ENCODE measurements around the gene ARPC1B. TPM values are rescaled to one million over a fixed set of nuclear protein-coding genes. Genes with fewer than 3 reads are reported as not detected.
"Not testable (repeated sequence)": the region's sequence is repeated elsewhere in the genome, so short reads cannot be mapped to it uniquely, and the experiment has no call there.

Gene ARPC1B
- polyA plus RNA-seq, 2 donors = 18.0 to 55.7 TPM

- Histone ChIP-seq H3K9me3 (ENCODE audit: control insufficient read depth in 2 of 2, insufficient read depth in 1 of 2, low read depth in 1 of 2, low read length in 1 of 2) (no peaks in the 10 kb centered on the region), H3K4me3 (ENCODE audit: low read depth in 1 of 2, low read length in 2 of 2) (no peak overlapping the region), H3K27me3 (ENCODE audit: control insufficient read depth in 1 of 2, insufficient read depth in 2 of 2, low read length in 2 of 2) (no peaks in the 10 kb centered on the region), H3K27ac (ENCODE audit: low read depth in 2 of 2, low read length in 1 of 2) (no peak overlapping the region), H3K4me1 (ENCODE audit: control insufficient read depth in 2 of 2, insufficient read depth in 2 of 2, low read length in 1 of 2) (no peaks in the 10 kb centered on the region), H3K36me3 (ENCODE audit: control insufficient read depth in 2 of 2, insufficient read depth in 2 of 2, low read length in 1 of 2) (peaks cover 13 to 47% of the 10 kb centered on the region in 2 donors)
- WGBS, 2 donors = 86 to 89% methylated on average over 29 of the region's 29 CpGs
These were observed 44.9 kb downstream of the ARPC1B start for GRCh38 chr7:99419323-99420021.

DNA sequence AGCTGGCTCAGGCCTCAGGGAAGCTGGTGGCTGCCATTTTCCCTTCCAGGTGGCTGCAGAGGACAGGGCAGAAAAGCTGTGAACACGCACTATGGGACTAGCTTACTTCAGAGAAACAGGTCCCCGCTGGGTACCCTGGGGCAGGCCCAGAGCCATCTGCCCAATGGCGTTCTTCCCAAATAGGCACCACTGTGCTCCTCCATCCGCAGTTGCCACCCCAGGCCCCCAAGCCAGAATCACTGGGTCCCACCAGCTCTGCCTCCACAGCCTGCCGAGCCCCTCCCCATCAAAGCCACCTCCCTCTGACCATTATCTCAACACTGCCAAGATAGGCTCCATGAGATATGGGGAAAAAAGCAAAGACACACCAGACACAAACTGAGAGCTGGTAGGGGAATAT is 45.7 kb downstream of the ARPC1B start:
- Histone ChIP-seq H3K27ac (ENCODE audit: low read depth in 2 of 2, low read length in 1 of 2) (no peak overlapping the region), H3K4me1 (ENCODE audit: control insufficient read depth in 2 of 2, insufficient read depth in 2 of 2, low read length in 1 of 2) (no peaks in the 10 kb centered on the region), H3K36me3 (ENCODE audit: control insufficient read depth in 2 of 2, insufficient read depth in 2 of 2, low read length in 1 of 2) (peaks cover 20 to 52% of the 10 kb centered on the region in 2 donors), H3K4me3 (ENCODE audit: low read depth in 1 of 2, low read length in 2 of 2) (no peak overlapping the region), H3K27me3 (ENCODE audit: control insufficient read depth in 1 of 2, insufficient read depth in 2 of 2, low read length in 2 of 2) (no peaks in the 10 kb centered on the region), H3K9me3 (ENCODE audit: control insufficient read depth in 2 of 2, insufficient read depth in 1 of 2, low read depth in 1 of 2, low read length in 1 of 2) (no peaks in the 10 kb centered on the region)
- 89% methylated on average over 5 of the region's 5 CpGs for WGBS, 2 donors

DNA sequence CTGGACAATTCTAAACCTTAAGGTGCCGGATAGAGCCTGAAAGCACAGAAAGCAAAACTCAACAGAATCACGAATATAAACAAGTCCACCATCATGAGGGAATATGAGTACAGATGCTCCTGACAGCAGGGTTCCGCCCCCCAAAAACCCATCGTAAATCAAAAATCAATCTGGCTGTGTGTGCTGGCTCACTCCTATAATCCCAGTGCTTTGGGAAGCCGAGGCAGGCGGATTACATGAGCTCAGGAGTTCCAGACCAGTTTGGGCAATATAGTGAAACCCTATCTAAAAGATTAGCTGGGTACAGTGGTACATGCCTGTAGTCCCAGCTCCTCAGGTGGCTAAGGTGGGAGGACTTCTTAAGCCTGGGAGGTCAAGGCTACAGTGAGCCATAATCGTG is 46.5 kb downstream of the ARPC1B start:
- H3K27me3 ChIP-seq (ENCODE audit: control insufficient read depth in 1 of 2, insufficient read depth in 2 of 2, low read length in 2 of 2) = no peaks in the 10 kb centered on the region
- H3K9me3 ChIP-seq (ENCODE audit: control insufficient read depth in 2 of 2, insufficient read depth in 1 of 2, low read depth in 1 of 2, low read length in 1 of 2) = no peaks in the 10 kb centered on the region
- 85 to 88% methylated on average over 7 of the region's 7 CpGs for WGBS, 2 donors
- H3K4me3 ChIP-seq (ENCODE audit: low read depth in 1 of 2, low read length in 2 of 2) = no peak overlapping the region
- H3K27ac ChIP-seq (ENCODE audit: low read depth in 2 of 2, low read length in 1 of 2) = no peak overlapping the region
- no peaks in the 10 kb centered on the region for H3K4me1 ChIP-seq (ENCODE audit: control insufficient read depth in 2 of 2, insufficient read depth in 2 of 2, low read length in 1 of 2)
- peaks cover 22 to 54% of the 10 kb centered on the region in 2 donors for H3K36me3 ChIP-seq (ENCODE audit: control insufficient read depth in 2 of 2, insufficient read depth in 2 of 2, low read length in 1 of 2)

DNA sequence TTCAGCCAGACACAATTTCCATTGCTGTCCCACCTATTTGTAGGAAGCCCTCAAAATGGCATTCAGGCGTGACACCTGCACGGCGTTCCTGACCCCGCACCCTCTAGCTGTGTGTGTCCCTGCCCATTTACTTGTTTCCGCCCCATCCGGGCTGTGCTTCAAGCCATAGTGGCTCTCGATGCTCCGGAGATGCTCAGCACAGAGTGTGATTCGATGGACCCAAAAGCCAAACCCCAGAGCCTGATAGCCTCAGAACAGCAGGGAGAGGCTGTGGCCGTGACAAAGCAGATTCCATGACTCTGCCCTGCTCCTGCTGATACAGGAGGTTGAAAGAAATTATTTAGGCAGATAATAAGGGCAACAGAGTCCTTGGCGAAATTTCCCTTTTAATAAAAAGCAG is 47.7 kb downstream of the ARPC1B start:
- Histone ChIP-seq H3K9me3 (ENCODE audit: control insufficient read depth in 2 of 2, insufficient read depth in 1 of 2, low read depth in 1 of 2, low read length in 1 of 2) (no peaks in the 10 kb centered on the region), H3K36me3 (ENCODE audit: control insufficient read depth in 2 of 2, insufficient read depth in 2 of 2, low read length in 1 of 2) (peaks cover 22 to 48% of the 10 kb centered on the region in 2 donors), H3K4me1 (ENCODE audit: control insufficient read depth in 2 of 2, insufficient read depth in 2 of 2, low read length in 1 of 2) (no peaks in the 10 kb centered on the region), H3K4me3 (ENCODE audit: low read depth in 1 of 2, low read length in 2 of 2) (no peak overlapping the region), H3K27ac (ENCODE audit: low read depth in 2 of 2, low read length in 1 of 2) (no peak overlapping the region), H3K27me3 (ENCODE audit: control insufficient read depth in 1 of 2, insufficient read depth in 2 of 2, low read length in 2 of 2) (no peaks in the 10 kb centered on the region)
- 87 to 88% methylated on average over 11 of the region's 11 CpGs for WGBS, 2 donors

DNA sequence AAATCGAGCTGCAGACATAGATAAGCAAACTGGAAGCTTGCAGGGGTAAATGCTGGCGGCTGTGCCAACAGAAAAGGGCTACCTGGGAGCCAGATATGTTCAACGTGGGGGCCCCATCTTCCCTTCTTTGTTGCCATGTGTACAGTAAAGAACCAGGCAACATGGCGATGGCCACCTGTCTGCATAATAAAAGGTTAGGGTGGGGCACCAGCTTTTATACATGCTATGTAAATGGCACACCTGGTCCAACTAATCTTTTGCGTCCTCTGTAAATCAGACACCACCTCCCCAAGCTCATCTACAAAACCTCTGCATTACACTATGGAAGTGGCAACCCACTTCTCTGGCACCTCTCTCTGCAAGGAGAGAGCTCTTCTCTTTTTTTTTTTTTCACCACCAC is 48.1 kb downstream of the ARPC1B start:
- H3K4me3 ChIP-seq (ENCODE audit: low read depth in 1 of 2, low read length in 2 of 2) = no peak overlapping the region
- no peak overlapping the region for H3K27ac ChIP-seq (ENCODE audit: low read depth in 2 of 2, low read length in 1 of 2)
- peaks cover 22 to 43% of the 10 kb centered on the region in 2 donors for H3K36me3 ChIP-seq (ENCODE audit: control insufficient read depth in 2 of 2, insufficient read depth in 2 of 2, low read length in 1 of 2)
- H3K9me3 ChIP-seq (ENCODE audit: control insufficient read depth in 2 of 2, insufficient read depth in 1 of 2, low read depth in 1 of 2, low read length in 1 of 2) = no peaks in the 10 kb centered on the region
- no peaks in the 10 kb centered on the region for H3K27me3 ChIP-seq (ENCODE audit: control insufficient read depth in 1 of 2, insufficient read depth in 2 of 2, low read length in 2 of 2)
- no peaks in the 10 kb centered on the region for H3K4me1 ChIP-seq (ENCODE audit: control insufficient read depth in 2 of 2, insufficient read depth in 2 of 2, low read length in 1 of 2)
- 72% methylated on average over 5 of the region's 5 CpGs for WGBS, 2 donors

- H3K27me3 ChIP-seq (ENCODE audit: control insufficient read depth in 1 of 2, insufficient read depth in 2 of 2, low read length in 2 of 2) = no peaks in the 10 kb centered on the region
- no peaks in the 10 kb centered on the region for H3K4me1 ChIP-seq (ENCODE audit: control insufficient read depth in 2 of 2, insufficient read depth in 2 of 2, low read length in 1 of 2)
- H3K36me3 ChIP-seq (ENCODE audit: control insufficient read depth in 2 of 2, insufficient read depth in 2 of 2, low read length in 1 of 2) = peaks cover 11 to 34% of the 10 kb centered on the region in 2 donors
- no peak overlapping the region for H3K4me3 ChIP-seq (ENCODE audit: low read depth in 1 of 2, low read length in 2 of 2)
- 92% methylated on average over 23 to 24 of the region's 24 CpGs for WGBS, 2 donors
- no peak overlapping the region for H3K27ac ChIP-seq (ENCODE audit: low read depth in 2 of 2, low read length in 1 of 2)
- H3K9me3 ChIP-seq (ENCODE audit: control insufficient read depth in 2 of 2, insufficient read depth in 1 of 2, low read depth in 1 of 2, low read length in 1 of 2) = no peaks in the 10 kb centered on the region
These were observed 50.6 kb downstream of the ARPC1B start for GRCh38 chr7:99424932-99425730.

DNA sequence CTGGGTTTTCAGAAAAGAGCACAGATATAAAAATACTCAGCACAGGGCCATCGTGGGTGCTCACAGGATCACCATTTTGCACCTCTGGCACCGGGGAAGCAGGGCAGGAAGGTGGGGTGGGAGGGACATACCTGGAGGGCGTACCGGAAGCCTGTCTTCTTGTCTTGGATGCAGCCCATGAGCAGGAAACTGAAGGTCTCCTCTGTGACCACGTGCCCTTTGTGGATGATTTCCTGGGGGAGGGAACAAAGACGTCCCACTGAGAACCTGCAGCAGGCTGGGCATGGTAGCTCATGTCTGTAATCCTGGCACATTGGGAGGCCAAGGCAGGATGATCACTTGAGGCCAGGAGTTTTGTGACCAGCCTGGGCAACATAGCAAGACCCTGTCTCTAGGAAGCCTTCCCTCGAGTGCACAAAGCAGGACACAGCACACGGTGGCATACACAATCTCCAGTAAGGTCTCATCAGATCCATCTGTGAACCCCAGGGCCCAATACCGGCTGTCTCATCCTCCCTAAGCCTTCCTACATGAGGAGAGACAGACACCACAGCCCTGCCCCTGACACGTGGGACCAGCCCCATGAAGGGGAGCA is 54.5 kb downstream of the ARPC1B start:
- Histone ChIP-seq H3K36me3 (ENCODE audit: control insufficient read depth in 2 of 2, insufficient read depth in 2 of 2, low read length in 1 of 2) (peaks cover 13 to 34% of the 10 kb centered on the region in 2 donors), H3K27ac (ENCODE audit: low read depth in 2 of 2, low read length in 1 of 2) (no peak overlapping the region), H3K4me1 (ENCODE audit: control insufficient read depth in 2 of 2, insufficient read depth in 2 of 2, low read length in 1 of 2) (peaks cover 0 to 6% of the 10 kb centered on the region in 2 donors), H3K27me3 (ENCODE audit: control insufficient read depth in 1 of 2, insufficient read depth in 2 of 2, low read length in 2 of 2) (no peaks in the 10 kb centered on the region), H3K9me3 (ENCODE audit: control insufficient read depth in 2 of 2, insufficient read depth in 1 of 2, low read depth in 1 of 2, low read length in 1 of 2) (no peaks in the 10 kb centered on the region), H3K4me3 (ENCODE audit: low read depth in 1 of 2, low read length in 2 of 2) (no peak overlapping the region)
- 81 to 87% methylated on average over 10 of the region's 10 CpGs for WGBS, 2 donors

DNA sequence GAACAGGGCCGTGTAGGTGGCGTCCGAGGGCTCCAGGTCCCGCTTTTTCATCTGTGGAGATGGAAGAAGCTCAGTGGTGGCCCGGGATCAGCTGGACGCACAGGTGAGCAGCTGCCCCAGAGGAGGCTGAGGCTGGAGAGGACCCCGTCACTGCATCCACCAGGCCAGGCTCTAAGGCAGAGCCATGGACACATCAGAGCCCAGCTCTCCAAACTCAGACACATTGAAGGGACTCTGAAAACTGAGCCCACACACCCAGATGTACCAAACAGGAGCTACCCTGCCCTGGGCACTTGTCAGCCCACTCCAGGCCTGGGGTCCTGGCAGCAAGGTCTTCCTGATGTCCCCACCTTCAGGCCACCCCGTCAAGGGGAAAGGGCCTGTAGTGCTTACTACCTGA is 55.2 kb downstream of the ARPC1B start:
- Histone ChIP-seq H3K27ac (ENCODE audit: low read depth in 2 of 2, low read length in 1 of 2) (no peak overlapping the region), H3K4me1 (ENCODE audit: control insufficient read depth in 2 of 2, insufficient read depth in 2 of 2, low read length in 1 of 2) (peaks cover 0 to 6% of the 10 kb centered on the region in 2 donors), H3K4me3 (ENCODE audit: low read depth in 1 of 2, low read length in 2 of 2) (no peak overlapping the region), H3K36me3 (ENCODE audit: control insufficient read depth in 2 of 2, insufficient read depth in 2 of 2, low read length in 1 of 2) (peaks cover 10 to 30% of the 10 kb centered on the region in 2 donors), H3K9me3 (ENCODE audit: control insufficient read depth in 2 of 2, insufficient read depth in 1 of 2, low read depth in 1 of 2, low read length in 1 of 2) (no peaks in the 10 kb centered on the region), H3K27me3 (ENCODE audit: control insufficient read depth in 1 of 2, insufficient read depth in 2 of 2, low read length in 2 of 2) (no peaks in the 10 kb centered on the region)
- 92 to 94% methylated on average over 8 of the region's 8 CpGs for WGBS, 2 donors

DNA sequence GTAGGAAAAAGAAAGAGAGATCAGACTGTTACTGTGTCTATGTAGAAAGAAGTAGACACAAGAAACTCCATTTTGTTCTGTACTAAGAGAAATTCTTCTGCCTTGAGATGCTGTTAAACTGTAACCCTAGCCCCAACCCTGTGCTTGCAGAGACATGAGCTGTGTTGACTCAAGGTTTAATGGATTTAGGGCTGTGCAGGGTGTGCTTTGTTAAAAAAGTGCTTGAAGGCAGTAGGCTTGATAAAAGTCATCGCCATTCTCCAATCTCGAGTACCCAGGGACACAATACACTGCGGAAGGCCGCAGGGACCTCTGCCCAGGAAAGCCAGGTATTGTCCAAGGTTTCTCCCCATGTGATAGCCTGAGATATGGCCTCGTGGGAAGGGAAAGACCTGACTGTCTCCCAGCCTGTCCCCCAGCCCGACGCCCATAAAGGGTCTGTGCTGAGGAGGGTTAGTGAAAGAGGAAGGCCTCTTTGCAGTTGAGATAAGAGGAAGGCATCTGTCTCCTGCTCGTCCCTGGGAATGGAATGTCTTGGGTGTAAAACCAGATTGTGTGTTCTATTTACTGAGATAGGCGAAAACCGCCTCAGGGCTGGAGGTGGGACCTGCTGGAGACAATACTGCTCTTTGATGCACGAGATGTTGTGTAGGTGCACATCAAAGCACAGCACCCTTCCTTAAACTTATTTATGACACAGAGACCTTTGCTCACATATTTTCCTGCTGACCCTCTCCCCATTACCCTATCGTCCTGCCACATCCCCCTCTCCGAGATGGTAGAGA is 57.4 kb downstream of the ARPC1B start:
- WGBS, 2 donors = 60 to 62% methylated on average over 13 of the region's 13 CpGs
- not testable (repeated sequence) for H3K9me3 ChIP-seq (ENCODE audit: control insufficient read depth in 2 of 2, insufficient read depth in 1 of 2, low read depth in 1 of 2, low read length in 1 of 2); H3K4me3 ChIP-seq (ENCODE audit: low read depth in 1 of 2, low read length in 2 of 2); H3K27me3 ChIP-seq (ENCODE audit: control insufficient read depth in 1 of 2, insufficient read depth in 2 of 2, low read length in 2 of 2)
- peaks cover 4 to 25% of the 10 kb centered on the region in 2 donors for H3K36me3 ChIP-seq (ENCODE audit: control insufficient read depth in 2 of 2, insufficient read depth in 2 of 2, low read length in 1 of 2)
- H3K4me1 ChIP-seq (ENCODE audit: control insufficient read depth in 2 of 2, insufficient read depth in 2 of 2, low read length in 1 of 2) = peaks cover 0 to 10% of the 10 kb centered on the region in 2 donors
- H3K27ac ChIP-seq (ENCODE audit: low read depth in 2 of 2, low read length in 1 of 2) = peak overlapping the region; percentile 45 to 65

All from esophagus (tissue), 2 donors.